ENCODE measurements around the gene OSM. TPM values are rescaled to one million over a fixed set of nuclear protein-coding genes. Genes with fewer than 3 reads are reported as not detected.
A peak's percentile ranks its signal among the peaks of the same experiment; 100 is the strongest.

The OSM gene
- polyA plus RNA-seq, 3 donors = 48.0 to 295 (median 146) TPM

GRCh38 chr22:30224161-30224857 is 42.3 kb downstream of the OSM start:
- Mint-ChIP-seq H3K27me3 (ENCODE audit: low read depth in 3 of 3) (peaks cover 28 to 45% (median 39%) of the 10 kb centered on the region in 3 donors), H3K27ac (no peak overlapping the region), H3K36me3 (no peaks in the 10 kb centered on the region), H3K4me3 (no peak overlapping the region), H3K4me1 (peaks cover 12% of the 10 kb centered on the region), H3K9me3 (peaks cover 0 to 4% (median 4%) of the 10 kb centered on the region in 7 donors)
- no peak overlapping the region for H2AFZ ChIP-seq (ENCODE audit: insufficient read depth, low read depth, low read length, poor library complexity, severe bottlenecking)
- peaks cover 6 to 9% of the 10 kb centered on the region in 2 donors for H3K4me1 ChIP-seq (ENCODE audit: control insufficient read depth in 1 of 2, insufficient read depth in 2 of 2, low read length in 2 of 2)
- no peaks in the 10 kb centered on the region for H3K9me3 ChIP-seq (replicated peaks in 1 of 2; ENCODE audit: control insufficient read depth in 1 of 2, insufficient read depth in 1 of 2, low read length in 2 of 2)
- H3K27me3 ChIP-seq (ENCODE audit: control insufficient read depth in 2 of 2, insufficient read depth in 2 of 2, low read length in 2 of 2) = peaks cover 0 to 23% of the 10 kb centered on the region in 2 donors
- H3K79me2 ChIP-seq (ENCODE audit: insufficient read depth, low read length) = no peaks in the 10 kb centered on the region
- TF ChIP-seq CTCF (IDR thresholded peaks at IDR 0.05) = no peak
- H3K4me2 ChIP-seq (replicated peaks; ENCODE audit: extremely low read depth, low read length, poor library complexity, severe bottlenecking) = no peak overlapping the region
- intact Hi-C loops (cut with micrococcal nuclease) = no loop called here
- no peak overlapping the region for H3K27ac ChIP-seq (ENCODE audit: low read depth in 1 of 2, low read length in 2 of 2)
- no peak overlapping the region for H3K9ac ChIP-seq (ENCODE audit: insufficient read depth, low read length, poor library complexity, severe bottlenecking)
- 86% methylated on average over 6 of the region's 11 CpGs for WGBS (ENCODE audit: insufficient coverage)
- no peak overlapping the region for H3K4me3 ChIP-seq (replicated peaks in 1 of 3; ENCODE audit: low read depth in 2 of 3, low read length in 3 of 3)
- no peaks in the 10 kb centered on the region for H4K20me1 ChIP-seq (ENCODE audit: insufficient read depth, low read length)
- DNase-seq = peak in 2 of 3 donors; percentile 15 to 32
- H3K36me3 ChIP-seq (replicated peaks in 1 of 2; ENCODE audit: control insufficient read depth in 1 of 2, insufficient read depth in 2 of 2, low read length in 2 of 2) = no peaks in the 10 kb centered on the region

GRCh38 chr22:30223303-30223702 is 43.3 kb downstream of the OSM start:
- Histone ChIP-seq H4K20me1 (ENCODE audit: insufficient read depth, low read length) (no peaks in the 10 kb centered on the region), H3K4me3 (replicated peaks in 1 of 3; ENCODE audit: low read depth in 2 of 3, low read length in 3 of 3) (no peak overlapping the region), H3K36me3 (replicated peaks in 1 of 2; ENCODE audit: control insufficient read depth in 1 of 2, insufficient read depth in 2 of 2, low read length in 2 of 2) (no peaks in the 10 kb centered on the region), H3K27me3 (ENCODE audit: control insufficient read depth in 2 of 2, insufficient read depth in 2 of 2, low read length in 2 of 2) (peaks cover 0 to 23% of the 10 kb centered on the region in 2 donors), H2AFZ (ENCODE audit: insufficient read depth, low read depth, low read length, poor library complexity, severe bottlenecking) (no peak overlapping the region), H3K79me2 (ENCODE audit: insufficient read depth, low read length) (no peaks in the 10 kb centered on the region), H3K4me2 (replicated peaks; ENCODE audit: extremely low read depth, low read length, poor library complexity, severe bottlenecking) (no peak overlapping the region), H3K27ac (ENCODE audit: low read depth in 1 of 2, low read length in 2 of 2) (no peak overlapping the region), H3K9me3 (replicated peaks in 1 of 2; ENCODE audit: control insufficient read depth in 1 of 2, insufficient read depth in 1 of 2, low read length in 2 of 2) (no peaks in the 10 kb centered on the region), H3K4me1 (ENCODE audit: control insufficient read depth in 1 of 2, insufficient read depth in 2 of 2, low read length in 2 of 2) (peaks cover 6 to 9% of the 10 kb centered on the region in 2 donors), H3K9ac (ENCODE audit: insufficient read depth, low read length, poor library complexity, severe bottlenecking) (no peak overlapping the region)
- H3K27ac Mint-ChIP-seq = no peak overlapping the region
- H3K4me1 Mint-ChIP-seq = peaks cover 12% of the 10 kb centered on the region
- H3K9me3 Mint-ChIP-seq = peaks cover 0 to 4% (median 4%) of the 10 kb centered on the region in 7 donors
- H3K27me3 Mint-ChIP-seq (ENCODE audit: low read depth in 3 of 3) = peaks cover 26 to 45% (median 37%) of the 10 kb centered on the region in 3 donors
- intact Hi-C loops (cut with micrococcal nuclease) = no loop called here
- no peak for TF ChIP-seq CTCF (IDR thresholded peaks at IDR 0.05)
- no peak for DNase-seq
- no peak overlapping the region for H3K4me3 Mint-ChIP-seq
- WGBS (ENCODE audit: insufficient coverage) = 62% methylated on average over 14 of the region's 15 CpGs
- no peaks in the 10 kb centered on the region for H3K36me3 Mint-ChIP-seq

Measured in CD14-positive monocyte (primary cell).